KOPT-K1 (cell line): ENCODE results near the gene CCSER1.

Experiments used
- H3K27ac ChIP-seq: fragments of 200-600 bp; sonication (generic); 2 replicates; pipeline ENCODE4 v1.5.1; 2016; ENCODE audit warnings: antibody characterized with exemption, mild to moderate bottlenecking, low read depth, low read length; ENCODE audit not compliant: poor library complexity, severe bottlenecking
- H3K36me3 ChIP-seq: fragments of 200-600 bp; sonication (generic); 2 replicates; pipeline ENCODE4 v1.5.1; 2017; ENCODE audit warnings: antibody characterized with exemption, mild to moderate bottlenecking, low read length, moderate library complexity; ENCODE audit not compliant: insufficient read depth
- H3K9me3 ChIP-seq: fragments of 200-600 bp; sonication (generic); 2 replicates; pipeline ENCODE4 v1.5.1; 2017; ENCODE audit warnings: antibody characterized with exemption, low read length, mild to moderate bottlenecking; ENCODE audit not compliant: insufficient read depth, poor library complexity, severe bottlenecking

Gene CCSER1

GRCh38 chr4:90160044-90160443, 32.9 kb downstream of the CCSER1 start:
- no peaks in the 10 kb centered on the region for H3K36me3 ChIP-seq
- H3K9me3 ChIP-seq = no peaks in the 10 kb centered on the region
- no peak overlapping the region for H3K27ac ChIP-seq

GRCh38 chr4:90162566-90162965, 35.4 kb downstream of the CCSER1 start:
- Histone ChIP-seq H3K9me3 (no peaks in the 10 kb centered on the region), H3K27ac (no peak overlapping the region), H3K36me3 (no peaks in the 10 kb centered on the region)

DNA sequence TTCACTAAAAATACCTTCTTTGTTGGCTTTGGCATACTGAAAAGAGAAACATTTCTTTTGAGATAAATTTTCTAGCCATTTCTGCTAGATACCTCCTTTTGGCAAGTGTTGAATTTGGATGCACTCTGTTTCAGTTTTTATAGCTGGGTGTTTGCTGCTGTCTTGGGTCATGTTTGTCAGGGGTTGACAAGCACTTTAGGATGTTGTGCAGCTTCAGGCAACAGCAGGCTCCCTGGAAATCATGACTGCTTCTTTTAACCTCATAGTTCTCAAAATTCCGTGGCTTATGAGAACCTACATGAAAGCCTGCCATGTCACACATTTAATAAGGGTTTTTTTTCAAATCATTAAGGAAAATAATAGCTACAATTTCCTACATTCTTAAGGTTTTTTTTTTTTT, 36.7 kb downstream of the CCSER1 start:
- Histone ChIP-seq H3K36me3 (no peaks in the 10 kb centered on the region), H3K27ac (no peak overlapping the region), H3K9me3 (no peaks in the 10 kb centered on the region)

GRCh38 chr4:90165883-90166282, 38.7 kb downstream of the CCSER1 start:
- Histone ChIP-seq H3K27ac (no peak overlapping the region), H3K36me3 (no peaks in the 10 kb centered on the region), H3K9me3 (no peaks in the 10 kb centered on the region)

DNA sequence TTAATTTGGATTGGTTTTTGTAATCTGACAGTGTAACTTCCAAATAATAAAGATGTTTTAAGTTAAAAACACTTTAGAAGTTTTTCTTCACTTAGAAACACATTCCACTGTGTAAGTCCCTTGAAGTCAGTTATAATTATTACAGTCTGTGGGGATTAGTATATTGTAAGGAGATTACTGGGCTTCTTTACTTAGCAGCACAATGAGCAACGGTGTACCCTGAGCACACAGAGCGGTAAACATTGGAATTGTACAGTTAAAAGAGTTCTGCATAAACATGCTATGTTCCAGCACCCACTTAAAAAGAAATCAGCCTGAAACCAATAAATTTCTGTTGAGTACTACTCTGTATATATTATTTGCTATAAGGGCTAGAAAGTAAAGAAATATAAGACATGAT, 44.3 kb downstream of the CCSER1 start:
- H3K9me3 ChIP-seq = no peaks in the 10 kb centered on the region
- H3K27ac ChIP-seq = no peak overlapping the region

DNA sequence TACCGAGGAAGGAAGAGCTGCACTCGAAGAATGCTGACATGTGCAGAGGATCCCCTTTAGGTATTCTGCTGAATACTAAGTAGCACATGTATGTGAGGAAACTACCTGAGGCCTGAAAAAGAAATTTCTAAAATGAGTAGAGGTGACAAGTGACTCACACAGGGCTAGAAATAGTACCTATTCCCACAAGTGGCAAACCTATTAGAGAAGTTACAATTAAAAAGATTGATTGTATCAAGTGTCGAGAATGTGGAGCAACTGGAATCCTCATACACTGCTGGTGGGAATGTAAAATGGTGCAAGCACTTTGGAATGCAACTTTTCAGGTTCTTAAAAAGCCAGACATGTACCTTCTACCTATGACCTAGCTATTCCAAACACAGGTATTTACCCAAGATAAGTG, 47.4 kb downstream of the CCSER1 start:
- no peaks in the 10 kb centered on the region for H3K36me3 ChIP-seq
- H3K27ac ChIP-seq = no peak overlapping the region
- no peaks in the 10 kb centered on the region for H3K9me3 ChIP-seq

More for the DNA sequence above, 44.3 kb downstream of the CCSER1 start:
- no peaks in the 10 kb centered on the region for H3K36me3 ChIP-seq

DNA sequence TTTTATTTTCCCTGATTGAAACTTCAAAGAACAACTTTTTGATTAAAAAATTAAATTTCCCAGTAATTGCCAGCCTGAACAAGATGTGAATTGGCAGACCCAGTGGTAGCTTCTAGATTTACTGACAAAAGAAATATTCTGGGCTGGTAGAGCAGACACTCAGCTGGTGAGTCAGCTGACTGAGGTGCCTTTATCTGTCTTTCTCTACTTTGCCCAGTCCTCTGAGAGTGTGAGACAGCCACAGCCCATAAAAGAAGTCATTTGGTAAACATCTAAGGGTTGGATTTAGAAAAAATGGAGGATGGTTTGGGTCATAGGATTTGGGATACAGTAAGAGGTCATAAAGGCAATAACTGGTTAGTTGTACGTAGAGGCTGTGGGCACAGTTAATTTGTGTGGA, 54.5 kb downstream of the CCSER1 start:
- Histone ChIP-seq H3K36me3 (no peaks in the 10 kb centered on the region), H3K27ac (no peak overlapping the region), H3K9me3 (no peaks in the 10 kb centered on the region)

DNA sequence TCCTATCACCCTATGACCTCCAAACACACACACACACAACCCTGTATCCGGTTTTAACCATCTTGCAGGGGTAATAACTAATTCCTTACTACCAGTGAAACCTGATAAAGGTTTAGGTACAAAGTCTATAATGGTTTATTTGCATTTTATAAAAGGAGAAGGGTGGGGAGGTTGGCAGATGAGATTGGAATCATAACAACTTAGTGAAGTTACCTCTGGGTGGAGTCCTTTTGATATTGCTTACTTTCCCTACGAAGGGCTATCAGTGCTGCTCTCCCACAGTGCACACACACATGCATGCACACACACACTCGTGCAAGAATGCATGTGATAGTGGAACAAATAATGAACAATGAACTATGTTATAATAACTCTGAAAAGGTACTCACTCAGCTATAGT, 56.1 kb downstream of the CCSER1 start:
- H3K9me3 ChIP-seq = no peaks in the 10 kb centered on the region
- H3K36me3 ChIP-seq = no peaks in the 10 kb centered on the region
- H3K27ac ChIP-seq = no peak overlapping the region

GRCh38 chr4:90184560-90184959, 57.4 kb downstream of the CCSER1 start:
- Histone ChIP-seq H3K36me3 (no peaks in the 10 kb centered on the region), H3K9me3 (no peaks in the 10 kb centered on the region), H3K27ac (no peak overlapping the region)

- H3K27ac ChIP-seq = no peak overlapping the region
- H3K36me3 ChIP-seq = no peaks in the 10 kb centered on the region
- no peaks in the 10 kb centered on the region for H3K9me3 ChIP-seq
These were observed 58.2 kb downstream of the CCSER1 start for GRCh38 chr4:90185416-90185815.

DNA sequence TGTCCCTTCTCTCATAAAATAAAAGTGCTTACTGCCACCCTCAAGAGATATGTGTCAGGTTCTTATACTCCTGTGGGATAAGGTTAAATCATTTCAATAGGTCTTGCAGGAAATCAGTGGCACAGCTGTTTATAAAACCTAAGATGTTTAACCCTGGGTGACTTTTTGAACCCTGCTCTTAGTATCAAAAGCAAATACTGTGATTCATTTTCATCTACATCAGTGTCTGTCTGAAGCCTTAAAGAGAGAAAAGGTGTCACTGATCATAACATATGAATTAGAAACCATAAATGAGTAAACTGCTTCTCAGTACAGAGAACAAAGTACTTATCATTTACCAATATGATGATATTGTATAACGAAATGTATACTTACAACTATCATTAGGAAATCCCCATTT, 59.0 kb downstream of the CCSER1 start:
- no peaks in the 10 kb centered on the region for H3K9me3 ChIP-seq
- H3K27ac ChIP-seq = no peak overlapping the region
- no peaks in the 10 kb centered on the region for H3K36me3 ChIP-seq

GRCh38 chr4:90187148-90187884, 60.1 kb downstream of the CCSER1 start:
- Histone ChIP-seq H3K9me3 (no peaks in the 10 kb centered on the region), H3K27ac (no peak overlapping the region), H3K36me3 (no peaks in the 10 kb centered on the region)

DNA sequence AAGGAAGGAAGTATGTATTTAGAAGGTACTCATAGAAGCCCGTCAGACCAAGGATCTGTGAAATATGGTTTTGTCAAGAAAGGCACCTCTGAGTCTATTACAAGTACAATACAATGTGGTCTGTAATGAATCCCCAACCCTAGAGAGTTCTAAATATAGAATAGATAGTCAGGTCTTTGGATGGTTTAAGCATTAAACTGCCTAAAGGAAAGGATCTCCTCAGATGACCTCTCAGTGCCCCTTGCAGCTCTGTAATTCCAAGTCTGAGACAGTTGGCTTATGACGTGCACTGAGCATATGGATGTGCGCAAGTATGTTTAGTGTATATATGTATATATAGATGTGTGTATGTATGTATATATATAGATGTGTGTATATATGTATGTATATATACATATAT, 62.0 kb downstream of the CCSER1 start:
- no peak overlapping the region for H3K27ac ChIP-seq

GRCh38 chr4:90189946-90190345, 62.8 kb downstream of the CCSER1 start:
- Histone ChIP-seq H3K27ac (no peak overlapping the region), H3K9me3 (no peaks in the 10 kb centered on the region), H3K36me3 (no peaks in the 10 kb centered on the region)

More for the DNA sequence above, 62.0 kb downstream of the CCSER1 start:
- Histone ChIP-seq H3K9me3 (no peaks in the 10 kb centered on the region), H3K36me3 (no peaks in the 10 kb centered on the region)

GRCh38 chr4:90190525-90190924, 63.3 kb downstream of the CCSER1 start:
- no peaks in the 10 kb centered on the region for H3K9me3 ChIP-seq
- no peak overlapping the region for H3K27ac ChIP-seq
- no peaks in the 10 kb centered on the region for H3K36me3 ChIP-seq

- no peak overlapping the region for H3K27ac ChIP-seq
- H3K9me3 ChIP-seq = no peaks in the 10 kb centered on the region
- H3K36me3 ChIP-seq = no peaks in the 10 kb centered on the region
These were observed 71.1 kb downstream of the CCSER1 start for GRCh38 chr4:90198086-90198847.
